Activated CD4-positive, alpha-beta T cell treated with anti-CD3 and anti-CD28 coated beads, Interleukin-2, amount 10 ng/mL, durations not matched to agents 24 days and 14 days (primary cell): ENCODE results near the gene PDXK. TPM values are rescaled to one million over a fixed set of nuclear protein-coding genes. Genes with fewer than 3 reads are reported as not detected.

Experiments used
- DNase-seq: peaks from one replicate; pipeline ENCODE4 v3.0.0; 2022
- H3K27ac Mint-ChIP-seq: one replicate; pipeline ENCODE4 v1.8.0; 2022; ENCODE audit warnings: mild to moderate bottlenecking, mixed read lengths
- H3K27me3 Mint-ChIP-seq: one replicate; pipeline ENCODE4 v1.8.0; 2022; ENCODE audit warnings: mixed read lengths
- H3K36me3 Mint-ChIP-seq: one replicate; pipeline ENCODE4 v1.8.0; 2022; ENCODE audit warnings: low read depth, mild to moderate bottlenecking, mixed read lengths
- H3K4me1 Mint-ChIP-seq: one replicate; pipeline ENCODE4 v1.8.0; 2021; ENCODE audit warnings: mixed read lengths
- H3K4me3 Mint-ChIP-seq: one replicate; pipeline ENCODE4 v1.8.0; 2022; ENCODE audit warnings: mild to moderate bottlenecking, moderate library complexity, mixed read lengths
- H3K9me3 Mint-ChIP-seq: one replicate; pipeline ENCODE4 v1.8.0; 2021; ENCODE audit warnings: mixed read lengths
- intact Hi-C: fragments of 100-400 bp; cut with micrococcal nuclease; formaldehyde crosslinking; loops from one replicate; pipeline ENCODE4 v1.15.1; 2023
- total RNA-seq: library from RNA; stranded (reverse); gene quantifications from 2 replicates; pipeline ENCODE4 v1.2.3, GENCODE V29; 2022

The PDXK gene
- total RNA-seq, 1 donor from 2014 or later, result 152 TPM

- intact Hi-C loops, result loop anchor here (1.0 to 5.0 kb wide), 2 partner anchors 13 to 49 kb away; partner anchors contain the start of gene RRP1
- Mint-ChIP-seq H3K27me3 (no peaks in the 10 kb centered on the region), H3K9me3 (no peaks in the 10 kb centered on the region), H3K36me3 (peaks cover 35% of the 10 kb centered on the region), H3K4me3 (peak within 1 kb of the TSS; percentile 97), H3K27ac (peak within 1 kb of the TSS; percentile 79), H3K4me1 (peaks cover 54% of the 10 kb centered on the region)
- peak; percentile 97 for DNase-seq
Measured at GRCh38 chr21:43775795-43776430, 57.0 kb downstream of the PDXK start, which contains the start of gene CSTB. Gene CSTB (minus strand): TSS chr21:43776308. CDS start chr21:43776269, 39 bp downstream.

- Mint-ChIP-seq H3K4me1 (peaks cover 57% of the 10 kb centered on the region), H3K4me3 (peak overlapping the region; percentile 78), H3K36me3 (peaks cover 24% of the 10 kb centered on the region), H3K27ac (peak overlapping the region; percentile 94), H3K27me3 (no peaks in the 10 kb centered on the region), H3K9me3 (no peaks in the 10 kb centered on the region)
- DNase-seq, result no peak
- intact Hi-C loops, result loop anchor here (5.0 kb wide), 1 partner anchor 51 kb away; no protein-coding TSS in a partner anchor
Measured at GRCh38 chr21:43777953-43778352, 59.0 kb downstream of the PDXK start.

GRCh38 chr21:43778469-43779335, 59.8 kb downstream of the PDXK start:
- H3K27me3 Mint-ChIP-seq, result no peaks in the 10 kb centered on the region
- no peaks in the 10 kb centered on the region for H3K9me3 Mint-ChIP-seq
- H3K36me3 Mint-ChIP-seq, result peaks cover 17% of the 10 kb centered on the region
- H3K4me3 Mint-ChIP-seq, result peak overlapping the region; percentile 78
- DNase-seq, result peak; percentile 78
- H3K4me1 Mint-ChIP-seq, result peaks cover 59% of the 10 kb centered on the region
- intact Hi-C loops, result loop anchor here (5.0 kb wide), 1 partner anchor 51 kb away; no protein-coding TSS in a partner anchor
- H3K27ac Mint-ChIP-seq, result peak overlapping the region; percentile 94

GRCh38 chr21:43779660-43780059, 60.7 kb downstream of the PDXK start:
- no peaks in the 10 kb centered on the region for H3K27me3 Mint-ChIP-seq
- H3K4me3 Mint-ChIP-seq, result peak overlapping the region; percentile 11
- H3K4me1 Mint-ChIP-seq, result peaks cover 55% of the 10 kb centered on the region
- no peak overlapping the region for H3K27ac Mint-ChIP-seq
- DNase-seq, result no peak
- H3K9me3 Mint-ChIP-seq, result no peaks in the 10 kb centered on the region
- intact Hi-C loops, result loop anchor here (5.0 to 10.0 kb wide), 2 partner anchors 52 to 115 kb away; no protein-coding TSS in a partner anchor
- peaks cover 9% of the 10 kb centered on the region for H3K36me3 Mint-ChIP-seq

- no peaks in the 10 kb centered on the region for H3K27me3 Mint-ChIP-seq
- intact Hi-C loops, result loop anchor here (10.0 kb wide), 1 partner anchor 117 kb away; no protein-coding TSS in a partner anchor
- H3K4me1 Mint-ChIP-seq, result peaks cover 50% of the 10 kb centered on the region
- DNase-seq, result no peak
- peak overlapping the region; percentile 91 for H3K27ac Mint-ChIP-seq
- peak overlapping the region; percentile 70 for H3K4me3 Mint-ChIP-seq
- peaks cover 1% of the 10 kb centered on the region for H3K36me3 Mint-ChIP-seq
- H3K9me3 Mint-ChIP-seq, result no peaks in the 10 kb centered on the region
Measured at GRCh38 chr21:43781846-43782245, 62.9 kb downstream of the PDXK start.

- intact Hi-C loops, result loop anchor here (10.0 kb wide), 1 partner anchor 118 kb away; no protein-coding TSS in a partner anchor
- Mint-ChIP-seq H3K27ac (peak overlapping the region; percentile 91), H3K27me3 (no peaks in the 10 kb centered on the region), H3K9me3 (no peaks in the 10 kb centered on the region), H3K4me1 (peaks cover 48% of the 10 kb centered on the region), H3K4me3 (peak overlapping the region; percentile 70), H3K36me3 (peaks cover 1% of the 10 kb centered on the region)
- no peak for DNase-seq
Measured at GRCh38 chr21:43782431-43783097, 63.6 kb downstream of the PDXK start.

- H3K27ac Mint-ChIP-seq, result peak overlapping the region; percentile 91
- no peaks in the 10 kb centered on the region for H3K27me3 Mint-ChIP-seq
- H3K36me3 Mint-ChIP-seq, result peaks cover 1% of the 10 kb centered on the region
- H3K9me3 Mint-ChIP-seq, result no peaks in the 10 kb centered on the region
- DNase-seq, result no peak
- H3K4me3 Mint-ChIP-seq, result peak overlapping the region; percentile 70
- H3K4me1 Mint-ChIP-seq, result peaks cover 46% of the 10 kb centered on the region
- intact Hi-C loops, result loop anchor here (10.0 kb wide), 1 partner anchor 118 kb away; no protein-coding TSS in a partner anchor
Measured at GRCh38 chr21:43783098-43783700, 64.3 kb downstream of the PDXK start.

- no peaks in the 10 kb centered on the region for H3K9me3 Mint-ChIP-seq
- DNase-seq, result no peak
- intact Hi-C loops, result loop anchor here (10.0 kb wide), 1 partner anchor 120 kb away; no protein-coding TSS in a partner anchor
- no peak overlapping the region for H3K27ac Mint-ChIP-seq
- H3K4me3 Mint-ChIP-seq, result no peak overlapping the region
- H3K4me1 Mint-ChIP-seq, result peaks cover 30% of the 10 kb centered on the region
- H3K36me3 Mint-ChIP-seq, result peaks cover 5% of the 10 kb centered on the region
- no peaks in the 10 kb centered on the region for H3K27me3 Mint-ChIP-seq
Measured at GRCh38 chr21:43785134-43785533, 66.2 kb downstream of the PDXK start.

GRCh38 chr21:43786300-43786806, 67.4 kb downstream of the PDXK start:
- Mint-ChIP-seq H3K27me3 (no peaks in the 10 kb centered on the region), H3K9me3 (no peaks in the 10 kb centered on the region), H3K36me3 (peaks cover 15% of the 10 kb centered on the region), H3K4me1 (peaks cover 34% of the 10 kb centered on the region), H3K4me3 (no peak overlapping the region), H3K27ac (peak overlapping the region; percentile 73)
- no peak for DNase-seq
- intact Hi-C loops, result loop anchor here (10.0 kb wide), 1 partner anchor 122 kb away; no protein-coding TSS in a partner anchor

- Mint-ChIP-seq H3K4me1 (peaks cover 33% of the 10 kb centered on the region), H3K4me3 (no peak overlapping the region), H3K27me3 (no peaks in the 10 kb centered on the region), H3K9me3 (no peaks in the 10 kb centered on the region), H3K36me3 (peaks cover 19% of the 10 kb centered on the region), H3K27ac (no peak overlapping the region)
- DNase-seq, result no peak
- intact Hi-C loops, result loop anchor here (10.0 kb wide), 1 partner anchor 122 kb away; no protein-coding TSS in a partner anchor
Measured at GRCh38 chr21:43786807-43787440, 68.0 kb downstream of the PDXK start.

GRCh38 chr21:43789276-43790009, 70.5 kb downstream of the PDXK start, which contains the start of gene RRP1:
Gene RRP1 (plus strand): TSS chr21:43789577. CDS start chr21:43789630, 53 bp downstream.
- intact Hi-C loops, result loop anchor here (1.0 to 10.0 kb wide), 3 partner anchors 13 to 223 kb away; partner anchors contain the start of genes CSTB and TRAPPC10

More at GRCh38 chr21:43789276-43790009, 70.5 kb downstream of the PDXK start, which contains the start of gene RRP1:
- Mint-ChIP-seq H3K27me3 (no peaks in the 10 kb centered on the region), H3K9me3 (no peaks in the 10 kb centered on the region), H3K27ac (peak within 1 kb of the TSS; percentile 90), H3K4me3 (peak within 1 kb of the TSS; percentile 93), H3K4me1 (peaks cover 20% of the 10 kb centered on the region), H3K36me3 (peaks cover 40% of the 10 kb centered on the region)
- peak; percentile 99 for DNase-seq
